GM12878 (cell line): ENCODE data around the gene KCNA4. TPM values are rescaled to one million over a fixed set of nuclear protein-coding genes. Genes with fewer than 3 reads are reported as not detected.
A peak's percentile ranks its signal among the peaks of the same experiment; 100 is the strongest.

Experiments used
- ATAC-seq: fragments of 200-7000 bp; cut with Tn5 transposase; 3 replicates; pipeline ENCODE4 v1.9.1; 2020; ENCODE audit warnings: mild to moderate bottlenecking, moderate library complexity
- BruUV-seq: library from RNA; stranded (reverse); fragments of 400-500 nt; replicated peaks from 2 replicates; lab custom pipeline; 2021; lab: Mats Ljungman, UMichigan
- CTCF ChIA-PET: fragments of 300-600 bp; sonication (Branson Sonifier 250); formaldehyde crosslinking; extraction: SDS; loops from one replicate; lab custom pipeline; 2021; ENCODE audit warnings: inconsistent platforms; lab: Yijun Ruan, JAX
- POLR2A ChIA-PET: fragments of 350-600 bp; formaldehyde crosslinking; extraction: SDS; loops from one replicate; lab custom pipeline; 2021; ENCODE audit warnings: inconsistent platforms; lab: Charles Lee
- RAD21 ChIA-PET: fragments of 300-600 bp; sonication (Branson Sonifier 250); formaldehyde crosslinking; loops from one replicate; lab custom pipeline; 2023; ENCODE audit warnings: antibody characterized with exemption; ENCODE audit not compliant: unreplicated experiment; lab: Charles Lee
- SMC1A ChIA-PET: fragments of 300-600 bp; sonication (Branson Sonifier 250); formaldehyde crosslinking; loops from one replicate; lab custom pipeline; 2023; ENCODE audit not compliant: unreplicated experiment, uncharacterized antibody; lab: Charles Lee
- DNase-seq: peaks from one replicate; pipeline ENCODE4 v3.0.0-alpha.2; 2011; ENCODE audit warnings: low read depth, low spot score
- FAIRE-seq: peaks from 3 replicates; lab custom pipeline; 2011; peaks lifted over from hg19 to GRCh38; lab: Jason Lieb, UNC
- H2AFZ ChIP-seq: 2 replicates; pipeline ENCODE4 v1.6.0; 2011; ENCODE audit warnings: low read depth, low read length, control low read depth; ENCODE audit not compliant: control insufficient read depth
- H3K27ac ChIP-seq: 2 replicates; pipeline ENCODE4 v1.5.1; 2011; ENCODE audit warnings: control low read depth; ENCODE audit not compliant: control insufficient read depth, insufficient read depth
- H3K27me3 ChIP-seq, 2 experiments: replicated peaks in 1 of 2; 2 replicates each; pipeline versions ENCODE4 v1.6.0 to v1.6.1; 2011; ENCODE audit warnings: low read length in 1 of 2; ENCODE audit not compliant: control insufficient read depth in 2 of 2, insufficient read depth in 2 of 2
- H3K36me3 ChIP-seq, 2 experiments: 2 replicates each; pipeline ENCODE4 v1.5.1; 2011; ENCODE audit warnings: low read length in 1 of 2; ENCODE audit not compliant: control insufficient read depth in 2 of 2, insufficient read depth in 2 of 2
- H3K4me1 ChIP-seq: 2 replicates; pipeline ENCODE4 v1.6.1; 2011; ENCODE audit warnings: mild to moderate bottlenecking, low read length, moderate library complexity, mixed read lengths; ENCODE audit not compliant: control insufficient read depth, insufficient read depth
- H3K4me2 ChIP-seq: 2 replicates; pipeline ENCODE4 v1.6.0; 2011; ENCODE audit warnings: control low read depth; ENCODE audit not compliant: control insufficient read depth, insufficient read depth
- H3K4me3 ChIP-seq: fragments of 200-600 bp; sonication (generic); 2 replicates; pipeline ENCODE4 v1.5.1; 2016
- H3K79me2 ChIP-seq: 2 replicates; pipeline ENCODE4 v1.6.0; 2011; ENCODE audit warnings: low read length; ENCODE audit not compliant: control insufficient read depth, insufficient read depth
- H3K9ac ChIP-seq: 2 replicates; pipeline ENCODE4 v1.8.0; 2011; ENCODE audit warnings: low read length, control low read depth, mixed read lengths; ENCODE audit not compliant: control insufficient read depth, insufficient read depth
- H3K9me3 ChIP-seq: replicated peaks from 3 replicates; pipeline ENCODE4 v1.5.1; 2011; ENCODE audit warnings: mild to moderate bottlenecking, low read length; ENCODE audit not compliant: control insufficient read depth, insufficient read depth
- H4K20me1 ChIP-seq: 2 replicates; pipeline ENCODE4 v1.6.0; 2011; ENCODE audit not compliant: control insufficient read depth, insufficient read depth
- BCLAF1 ChIP-seq: fragments of 450-650 bp; IDR thresholded peaks from 2 replicates; pipeline ENCODE4 v1.6.1; 2017; ENCODE audit warnings: antibody characterized with exemption, mild to moderate bottlenecking, moderate library complexity
- CBFB ChIP-seq: IDR thresholded peaks from 2 replicates; pipeline ENCODE4 v1.6.1; 2016; ENCODE audit warnings: antibody characterized with exemption, low read depth
- CEBPZ ChIP-seq: fragments of 150-350 bp; IDR thresholded peaks from 2 replicates; pipeline ENCODE4 v1.6.1; 2016; ENCODE audit warnings: low read depth, low read length
- CREM ChIP-seq: IDR thresholded peaks from 2 replicates; pipeline ENCODE4 v1.6.1; 2014; ENCODE audit warnings: antibody characterized with exemption, low read depth
- EGR1 ChIP-seq, 2 experiments: IDR thresholded peaks; 1 replicate in 1 of 2; 2 replicates in 1 of 2; pipeline ENCODE4 v1.6.1; 2011 to 2012; ENCODE audit warnings: low read depth in 2 of 2, low read length in 2 of 2, borderline replicate concordance in 1 of 2, mild to moderate bottlenecking in 1 of 2, moderate library complexity in 1 of 2
- FOS ChIP-seq: IDR thresholded peaks from 3 replicates; pipeline ENCODE4 v1.6.1; 2011; ENCODE audit warnings: borderline replicate concordance; ENCODE audit not compliant: insufficient read length; ENCODE audit errors: extremely low read depth
- HDAC6 ChIP-seq: fragments of 200-600 bp; sonication (generic); IDR thresholded peaks from one replicate; pipeline ENCODE4 v1.8.0; 2017; ENCODE audit warnings: antibody characterized with exemption; ENCODE audit not compliant: unreplicated experiment
- IRF4 ChIP-seq: IDR thresholded peaks from 2 replicates; pipeline ENCODE4 v1.6.1; 2011; ENCODE audit warnings: low read depth, low read length
- JUNB ChIP-seq: IDR thresholded peaks from 2 replicates; pipeline ENCODE4 v1.6.1; 2016; ENCODE audit warnings: antibody characterized with exemption, mild to moderate bottlenecking
- NRF1 ChIP-seq: conservative IDR thresholded peaks from 2 replicates; pipeline ENCODE4 v1.6.1; 2011; ENCODE audit warnings: mild to moderate bottlenecking, low read depth, low read length, improper control_type of control experiment
- POLR2A ChIP-seq: IDR thresholded peaks from 2 replicates; pipeline ENCODE4 v1.6.1; 2011; ENCODE audit warnings: low read depth, mild to moderate bottlenecking, low read length
- RCOR1 ChIP-seq: conservative IDR thresholded peaks from 2 replicates; pipeline ENCODE4 v1.6.1; 2012; ENCODE audit warnings: low read depth, low read length, improper control_type of control experiment
- SREBF1 ChIP-seq: IDR thresholded peaks from 2 replicates; pipeline ENCODE4 v1.6.1; 2012; ENCODE audit warnings: mild to moderate bottlenecking, low read length
- TBL1XR1 ChIP-seq: IDR thresholded peaks from 2 replicates; pipeline ENCODE4 v1.6.1; 2012; ENCODE audit warnings: low read depth, low read length, improper control_type of control experiment
- TCF12 ChIP-seq: IDR thresholded peaks from 2 replicates; pipeline ENCODE4 v1.6.1; 2011; ENCODE audit warnings: low read depth, mild to moderate bottlenecking, low read length
- ZSCAN29 ChIP-seq: fragments of 450-650 bp; IDR thresholded peaks from 2 replicates; pipeline ENCODE4 v1.6.1; 2017; ENCODE audit warnings: mild to moderate bottlenecking, moderate library complexity
- WGBS: methylation state at CpG from one replicate; pipeline ENCODE4 v1.1.6; 2016; ENCODE audit warnings: low lambda C conversion rate; ENCODE audit not compliant: insufficient replicate concordance, insufficient coverage; ENCODE audit errors: missing lambda C conversion rate; 5-methylcytosine and 5-hydroxymethylcytosine counted together
- in situ Hi-C: fragments of 300-500 bp; cut with MboI; formaldehyde crosslinking; loops from 9 replicates; pipeline ENCODE4 v1.14.3; 2018; ENCODE audit warnings: mixed read lengths
- intact Hi-C: fragments of 100-400 bp; cut with micrococcal nuclease; formaldehyde crosslinking; loops from one replicate; pipeline ENCODE4 v1.14.2; 2022; ENCODE audit not compliant: unreplicated experiment
- polyA plus RNA-seq, 11 experiments: library from polyadenylated mRNA; depleted of rRNA in 4 of 11; unstranded in 6 of 11; stranded (reverse) in 5 of 11; fragments of >200 nt; fragmentation: Nextera tagmentation in 4 of 11; fragmentation: Illumina TruSeq in 1 of 11; extraction: Ambion mirVana in 4 of 11; extraction: Trizol in 1 of 11; gene quantifications; 1 replicate in 1 of 11; 2 replicates in 10 of 11; pipeline versions ENCODE4 v1.2.1 to v1.2.3, GENCODE V29; 2011 to 2016; ENCODE audit warnings: inconsistent platforms in 2 of 11, missing spikeins in 2 of 11, low read depth in 1 of 11
- total RNA-seq, 4 experiments: library from RNA; depleted of rRNA in 3 of 4; stranded (reverse); fragments of >200 nt in 3 of 4; fragmentation: Illumina TruSeq in 1 of 4; extraction: Trizol in 1 of 4; gene quantifications; 2 replicates each; pipeline versions ENCODE4 v1.2.1 to v1.2.3, GENCODE V29; 2013 to 2021

Gene KCNA4
- total and polyA plus RNA-seq, 10 of the 15 experiments (the other 5 are each of a cell fraction or from before 2014, with no cell fraction given): not detected

- TF ChIP-seq HDAC6: no peak
- peak; percentile 29; the same call in 1 of the 2 replicates for TF ChIP-seq CREM
- TF ChIP-seq FOS: no peak
- no peak for TF ChIP-seq NRF1
- TF ChIP-seq EGR1 (IDR thresholded peaks at IDR 0.05; ENCODE audit: borderline replicate concordance in 1 of 2, low read depth in 2 of 2, low read length in 2 of 2): no peak
- TF ChIP-seq TCF12: no peak
- TF ChIP-seq SREBF1: no peak
- 0 out of 2 replicates have a peak, but pooled peaks have one; percentile 43 for TF ChIP-seq TBL1XR1
- peak; percentile 64; the same call in 1 of the 2 replicates for TF ChIP-seq CBFB
- peak; percentile 66 for TF ChIP-seq JUNB
- TF ChIP-seq, all 136 proteins: peak for 13
These were observed 20.8 kb downstream of the KCNA4 start (continued) for GRCh38 chr11:29996016-29996415.

GRCh38 chr11:29989174-29989970, 27.5 kb downstream of the KCNA4 start:
- intact Hi-C loops (no loop called here), in situ Hi-C loops (no loop called here)
- ATAC-seq: no peak

More at GRCh38 chr11:29989174-29989970, 27.5 kb downstream of the KCNA4 start:
- Histone ChIP-seq H3K27ac (no peak overlapping the region), H3K27me3 (no peaks in the 10 kb centered on the region; a peak in 1 of 4 replicates), H4K20me1 (no peaks in the 10 kb centered on the region), H3K9me3 (no peaks in the 10 kb centered on the region)
- RAD21 ChIA-PET: no interaction called here
- 83% methylated on average over 1 of the region's 1 CpG for WGBS
- DNase-seq: no peak
- CTCF ChIA-PET: no interaction called here
- POLR2A ChIA-PET: no interaction called here
- no peak for TF ChIP-seq CEBPZ
- no peak for TF ChIP-seq CBFB
- no peak for TF ChIP-seq ZSCAN29
- no peak for TF ChIP-seq IRF4
- no peak for TF ChIP-seq RCOR1
- TF ChIP-seq POLR2A: no peak
- no peak for TF ChIP-seq BCLAF1
- TF ChIP-seq, all 136 proteins: peak for 0
- Histone ChIP-seq H3K9ac (no peak overlapping the region), H3K79me2 (no peaks in the 10 kb centered on the region), H3K4me2 (no peak overlapping the region), H3K4me3 (no peak overlapping the region), H2AFZ (no peak overlapping the region), H3K4me1 (no peaks in the 10 kb centered on the region), H3K36me3 (no peaks in the 10 kb centered on the region)
- no TSS peak for BruUV-seq
- no peak for FAIRE-seq
- SMC1A ChIA-PET: interaction anchor here (0.6 kb wide), 1 partner anchor 140 kb away, joined by 3 read pairs; no protein-coding TSS in a partner anchor
